Gastrocnemius medialis (tissue), 4 donors: ENCODE results near the gene DNAJA1. TPM values are rescaled to one million over a fixed set of nuclear protein-coding genes. Genes with fewer than 3 reads are reported as not detected.
A peak's percentile ranks its signal among the peaks of the same experiment; 100 is the strongest.

Source experiments
- ATAC-seq, 2 donors: fragments of 150-250 bp; one replicate each; pipeline ENCODE4 v1.9.1; 2016
- DNase-seq, 2 donors: peaks; one replicate each; pipeline ENCODE4 v3.0.0-alpha.2; 2019
- H3K27ac ChIP-seq, 4 donors: fragments of 200-600 bp; sonication (generic); 1 replicate in 1 of 4; 2 replicates in 3 of 4; pipeline ENCODE4 v1.5.1; 2016 to 2018; ENCODE audit warnings: mild to moderate bottlenecking in 2 of 4, moderate library complexity in 1 of 4
- H3K27me3 ChIP-seq, 3 donors: fragments of 200-600 bp; sonication (generic) in 2 of 3; 1 replicate in 1 of 3; 2 replicates in 2 of 3; pipeline versions ENCODE4 v1.5.1 to v1.6.0; 2016 to 2019; ENCODE audit warnings: mild to moderate bottlenecking in 1 of 3, moderate library complexity in 1 of 3
- H3K36me3 ChIP-seq, 2 donors: fragments of 200-600 bp; sonication (generic) in 1 of 2; one replicate each; pipeline ENCODE4 v1.5.1; 2017 to 2018
- H3K4me1 ChIP-seq, 2 donors: fragments of 200-600 bp; sonication (generic) in 1 of 2; one replicate each; pipeline ENCODE4 v1.5.1; 2016 to 2017; ENCODE audit warnings: mild to moderate bottlenecking in 2 of 2
- H3K4me3 ChIP-seq, 4 donors: fragments of 200-600 bp; sonication (generic) in 3 of 4; 1 replicate in 1 of 4; 2 replicates in 3 of 4; pipeline ENCODE4 v1.5.1; 2016 to 2019; ENCODE audit warnings: mild to moderate bottlenecking in 2 of 4
- H3K9me3 ChIP-seq, 3 donors: fragments of 200-600 bp; sonication (generic) in 2 of 3; 1 replicate in 1 of 3; 2 replicates in 2 of 3; pipeline ENCODE4 v1.5.1; 2016 to 2019
- POLR2A ChIP-seq, 2 donors: fragments of 450-650 bp; IDR thresholded peaks; one replicate each; pipeline ENCODE4 v1.6.1; 2017; ENCODE audit warnings: antibody characterized with exemption in 2 of 2, mild to moderate bottlenecking in 2 of 2, moderate library complexity in 2 of 2
- in situ Hi-C, 4 donors: fragments of 200-750 bp; cut with MboI; loops; one replicate each; pipeline versions ENCODE4 v1.15.0 to v1.8.0; 2017; ENCODE audit warnings: low sequenced_read_pairs in 4 of 4
- intact Hi-C: fragments of 100-400 bp; cut with DNase I; formaldehyde crosslinking; loops from one replicate; pipeline ENCODE4 v1.15.1; 2023; ENCODE audit warnings: low total_unique reads
- total RNA-seq, 4 donors: library from RNA; depleted of rRNA; stranded (reverse); fragments of >200 nt; gene quantifications; one replicate each; pipeline versions ENCODE4 v1.1.0 to v1.2.3, GENCODE V29; 2016
- TF ChIP-seq, protein P1 (sequence below), 5 experiments: fragments of 450-650 bp in 3 of 5; fragments of 200-600 bp in 2 of 5; sonication (generic) in 2 of 5; IDR thresholded peaks in 4 of 5; conservative IDR thresholded peaks in 1 of 5; 1 replicate in 4 of 5; 2 replicates in 1 of 5; pipeline ENCODE4 v1.5.1; 2016 to 2019; ENCODE audit warnings: antibody characterized with exemption in 5 of 5, mild to moderate bottlenecking in 3 of 5, moderate library complexity in 3 of 5

DNAJA1 gene
- total RNA-seq, 4 donors from 2014 or later, result 40.8 to 48.7 (median 43.3) TPM

DNA sequence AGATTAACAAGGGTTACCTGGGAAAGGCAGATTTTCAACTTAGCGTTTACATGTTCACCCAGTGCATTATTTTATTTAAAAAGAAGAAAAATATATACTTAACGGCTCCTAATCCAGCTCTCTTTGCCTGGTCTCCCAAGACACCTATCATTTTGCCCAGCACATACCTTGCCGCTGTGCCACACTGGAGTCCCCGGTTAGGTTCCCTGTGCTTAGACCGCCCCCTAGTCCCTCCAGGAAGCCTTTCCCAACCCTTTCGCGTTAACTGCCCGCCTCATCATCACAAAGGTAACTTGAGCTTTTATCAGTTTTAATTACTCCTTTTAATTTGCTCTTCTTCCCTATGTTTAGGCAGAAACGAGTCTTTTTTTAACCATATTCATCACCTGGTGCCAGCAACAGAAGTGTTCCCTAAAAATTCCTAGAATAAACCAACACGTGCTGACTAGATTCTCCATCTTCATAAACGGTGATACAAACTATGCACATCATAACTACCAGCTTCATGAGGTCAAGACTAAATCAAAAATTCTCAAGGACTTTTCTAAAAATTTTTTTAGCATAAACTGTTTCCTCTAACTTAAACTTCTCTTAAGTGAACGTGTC lies 19.7 kb downstream of the DNAJA1 start:
- TF ChIP-seq, protein P1, sequence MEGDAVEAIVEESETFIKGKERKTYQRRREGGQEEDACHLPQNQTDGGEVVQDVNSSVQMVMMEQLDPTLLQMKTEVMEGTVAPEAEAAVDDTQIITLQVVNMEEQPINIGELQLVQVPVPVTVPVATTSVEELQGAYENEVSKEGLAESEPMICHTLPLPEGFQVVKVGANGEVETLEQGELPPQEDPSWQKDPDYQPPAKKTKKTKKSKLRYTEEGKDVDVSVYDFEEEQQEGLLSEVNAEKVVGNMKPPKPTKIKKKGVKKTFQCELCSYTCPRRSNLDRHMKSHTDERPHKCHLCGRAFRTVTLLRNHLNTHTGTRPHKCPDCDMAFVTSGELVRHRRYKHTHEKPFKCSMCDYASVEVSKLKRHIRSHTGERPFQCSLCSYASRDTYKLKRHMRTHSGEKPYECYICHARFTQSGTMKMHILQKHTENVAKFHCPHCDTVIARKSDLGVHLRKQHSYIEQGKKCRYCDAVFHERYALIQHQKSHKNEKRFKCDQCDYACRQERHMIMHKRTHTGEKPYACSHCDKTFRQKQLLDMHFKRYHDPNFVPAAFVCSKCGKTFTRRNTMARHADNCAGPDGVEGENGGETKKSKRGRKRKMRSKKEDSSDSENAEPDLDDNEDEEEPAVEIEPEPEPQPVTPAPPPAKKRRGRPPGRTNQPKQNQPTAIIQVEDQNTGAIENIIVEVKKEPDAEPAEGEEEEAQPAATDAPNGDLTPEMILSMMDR (IDR thresholded peaks at IDR 0.05 in 4 of 5, conservative IDR thresholded peaks at IDR 0.05 in 1 of 5), result no peak
- TF ChIP-seq POLR2A (IDR thresholded peaks at IDR 0.05), result no peak
- peaks cover 0 to 32% of the 10 kb centered on the region in 2 donors for H3K36me3 ChIP-seq
- peaks cover 6 to 9% of the 10 kb centered on the region in 2 donors for H3K4me1 ChIP-seq
- ATAC-seq (peak in 1 of 2 donors; percentile 21), DNase-seq (no peak)
- H3K4me3 ChIP-seq, result peak overlapping the region; percentile 62 to 78 (median 73)
- in situ Hi-C loops (no loop called here), intact Hi-C loops (loop anchor here (1.0 to 2.0 kb wide), 2 partner anchors 20 to 43 kb away; partner anchors contain the start of genes APTX and DNAJA1)
- H3K27me3 ChIP-seq, result no peaks in the 10 kb centered on the region
- H3K27ac ChIP-seq, result peak overlapping the region; percentile 82 to 93 (median 92)
- no peaks in the 10 kb centered on the region for H3K9me3 ChIP-seq

DNA sequence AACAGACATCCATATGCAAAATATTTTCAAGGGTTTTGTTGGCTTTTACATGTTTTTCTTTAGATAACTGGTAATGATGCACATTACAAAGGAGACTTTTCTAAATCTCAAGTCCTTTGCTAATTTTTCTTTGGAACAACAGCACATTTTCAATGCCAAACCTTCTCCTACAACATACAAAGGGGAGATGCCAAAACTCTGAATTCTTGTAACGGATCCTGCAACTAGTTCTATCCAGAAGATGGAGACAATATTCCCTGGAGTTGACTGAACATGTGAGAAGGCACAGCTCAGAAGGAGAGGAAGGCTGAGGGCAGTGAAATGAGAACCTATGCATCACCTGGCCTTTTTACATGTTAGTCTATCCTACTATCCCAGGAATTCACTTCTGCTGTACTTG lies 21.0 kb downstream of the DNAJA1 start:
- TF ChIP-seq, protein P1 (IDR thresholded peaks at IDR 0.05 in 4 of 5, conservative IDR thresholded peaks at IDR 0.05 in 1 of 5), result no peak
- TF ChIP-seq POLR2A (IDR thresholded peaks at IDR 0.05), result no peak
- Histone ChIP-seq H3K9me3 (no peaks in the 10 kb centered on the region), H3K27me3 (no peaks in the 10 kb centered on the region), H3K36me3 (peaks cover 0 to 40% of the 10 kb centered on the region in 2 donors), H3K4me1 (peaks cover 6 to 9% of the 10 kb centered on the region in 2 donors), H3K4me3 (no peak overlapping the region), H3K27ac (no peak overlapping the region)
- DNase-seq (no peak), ATAC-seq (no peak)
- intact Hi-C loops, result no loop called here
- in situ Hi-C loops, result no loop called here

DNA sequence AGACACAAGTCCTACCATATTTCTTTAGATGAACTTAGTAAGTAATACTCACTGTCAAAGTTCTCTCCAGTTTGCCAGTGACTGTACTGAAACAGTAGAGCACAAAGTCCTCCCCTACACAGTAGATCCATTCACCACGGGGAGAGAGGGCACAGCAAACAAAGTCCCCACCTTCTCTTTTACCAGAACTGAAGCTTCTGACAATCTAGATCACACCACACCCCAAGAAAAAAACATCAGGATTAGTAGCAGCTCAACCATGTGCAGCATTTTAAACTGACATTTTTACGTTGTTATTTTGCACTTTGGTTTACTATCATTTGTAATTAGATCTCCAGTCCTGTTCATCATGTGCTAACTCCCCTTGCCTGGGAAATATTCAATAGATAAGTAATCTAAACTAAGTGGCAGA lies 23.0 kb downstream of the DNAJA1 start:
- Histone ChIP-seq H3K36me3 (peaks cover 0 to 53% of the 10 kb centered on the region in 2 donors), H3K27ac (no peak overlapping the region), H3K9me3 (no peaks in the 10 kb centered on the region), H3K4me1 (peaks cover 6 to 9% of the 10 kb centered on the region in 2 donors), H3K27me3 (no peaks in the 10 kb centered on the region), H3K4me3 (no peak overlapping the region)
- in situ Hi-C loops (no loop called here), intact Hi-C loops (no loop called here)
- DNase-seq, result no peak
- TF ChIP-seq POLR2A (IDR thresholded peaks at IDR 0.05), result no peak
- TF ChIP-seq, protein P1 (IDR thresholded peaks at IDR 0.05 in 4 of 5, conservative IDR thresholded peaks at IDR 0.05 in 1 of 5), result no peak
- no peak for ATAC-seq

DNA sequence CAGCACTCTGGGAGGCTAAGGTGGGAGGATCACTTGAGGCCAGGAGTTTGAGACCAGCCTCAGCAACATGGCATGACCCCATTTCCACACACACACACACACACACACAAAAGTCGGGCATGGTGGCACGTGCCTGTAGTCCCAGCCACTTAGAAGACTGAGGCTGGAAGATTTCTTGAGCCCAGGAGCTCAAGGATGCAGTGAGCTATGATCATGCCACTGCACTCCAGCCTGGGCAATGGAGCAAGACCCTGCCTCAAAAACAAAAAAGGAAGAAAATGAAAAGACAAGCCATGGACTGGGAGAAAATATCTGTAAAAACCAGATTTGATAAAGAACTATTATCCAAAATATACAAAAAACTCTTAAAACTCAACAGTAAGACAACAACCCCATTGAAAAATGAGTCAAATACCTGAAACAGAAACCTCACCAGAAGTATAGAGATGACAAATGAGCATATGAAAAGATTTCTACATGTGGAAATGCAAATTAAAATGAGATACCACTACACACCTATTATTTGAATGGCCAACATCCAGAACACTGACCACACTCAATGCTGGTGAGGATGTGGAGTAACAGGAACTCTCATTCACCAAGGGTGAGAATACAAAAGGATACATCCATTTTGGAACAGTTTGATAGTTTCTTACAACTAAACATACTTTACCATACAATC lies 24.7 kb downstream of the DNAJA1 start:
- no peak overlapping the region for H3K27ac ChIP-seq
- no peaks in the 10 kb centered on the region for H3K27me3 ChIP-seq
- ATAC-seq, result no peak
- TF ChIP-seq, protein P1 (IDR thresholded peaks at IDR 0.05 in 4 of 5, conservative IDR thresholded peaks at IDR 0.05 in 1 of 5), result no peak
- TF ChIP-seq POLR2A (IDR thresholded peaks at IDR 0.05), result no peak
- intact Hi-C loops, result no loop called here
- H3K4me1 ChIP-seq, result no peaks in the 10 kb centered on the region
- DNase-seq, result no peak
- H3K36me3 ChIP-seq, result peaks cover 0 to 71% of the 10 kb centered on the region in 2 donors
- H3K9me3 ChIP-seq, result no peaks in the 10 kb centered on the region
- in situ Hi-C loops, result no loop called here
- H3K4me3 ChIP-seq, result no peak overlapping the region
